Liver (tissue), 9 donors: ENCODE measurements around the gene KRR1. TPM values are rescaled to one million over a fixed set of nuclear protein-coding genes. Genes with fewer than 3 reads are reported as not detected.

Experiments used
- DNase-seq: peaks from one replicate; pipeline ENCODE4 v3.0.0-alpha.2; 2017; ENCODE audit warnings: low spot score
- H3K27ac ChIP-seq, 2 donors: one replicate each; pipeline ENCODE4 v1.7.0; 2013; ENCODE audit warnings: inconsistent platforms in 2 of 2, low read length in 2 of 2, control low read depth in 1 of 2, low read depth in 1 of 2, mild to moderate bottlenecking in 1 of 2
- H3K27me3 ChIP-seq, 4 donors: one replicate each; pipeline versions ENCODE4 v1.6.1 to v1.7.0; 2013; ENCODE audit warnings: low read length in 3 of 4, inconsistent platforms in 1 of 4, mild to moderate bottlenecking in 1 of 4, moderate library complexity in 1 of 4; ENCODE audit not compliant: control insufficient read depth in 4 of 4, insufficient read depth in 4 of 4
- H3K36me3 ChIP-seq, 4 donors: one replicate each; pipeline versions ENCODE4 v1.6.1 to v1.7.0; 2013; ENCODE audit warnings: low read length in 3 of 4, mild to moderate bottlenecking in 3 of 4, low read depth in 1 of 4, moderate library complexity in 1 of 4; ENCODE audit not compliant: control insufficient read depth in 4 of 4, insufficient read depth in 3 of 4
- H3K4me1 ChIP-seq, 4 donors: one replicate each; pipeline versions ENCODE4 v1.6.1 to v1.7.0; 2013; ENCODE audit warnings: low read length in 3 of 4, mild to moderate bottlenecking in 3 of 4, moderate library complexity in 1 of 4; ENCODE audit not compliant: control insufficient read depth in 4 of 4, insufficient read depth in 4 of 4
- H3K4me3 ChIP-seq, 3 donors: one replicate each; pipeline versions ENCODE4 v1.6.1 to v1.7.0; 2013; ENCODE audit warnings: low read length in 3 of 3, control low read depth in 1 of 3, low read depth in 1 of 3, mild to moderate bottlenecking in 1 of 3
- H3K9ac ChIP-seq, 2 donors: one replicate each; pipeline ENCODE4 v1.7.0; 2013; ENCODE audit warnings: low read length in 2 of 2, mild to moderate bottlenecking in 2 of 2, moderate library complexity in 2 of 2, control low read depth in 1 of 2, low read depth in 1 of 2
- H3K9me3 ChIP-seq, 4 donors: one replicate each; pipeline versions ENCODE4 v1.6.1 to v1.7.0; 2013; ENCODE audit warnings: low read length in 3 of 4; ENCODE audit not compliant: control insufficient read depth in 4 of 4
- ATF3 ChIP-seq: IDR thresholded peaks from 2 replicates; pipeline ENCODE4 v1.6.1; 2016; ENCODE audit warnings: antibody characterized with exemption
- CTCF ChIP-seq: fragments of 150-350 bp; IDR thresholded peaks from 2 replicates; pipeline ENCODE4 v1.5.1; 2017; ENCODE audit warnings: improper control_type of control experiment, low read depth, low read length; ENCODE audit not compliant: missing input control
- EGR1 ChIP-seq, 2 donors: IDR thresholded peaks; 2 replicates each; pipeline ENCODE4 v1.6.1; 2016 to 2018; ENCODE audit warnings: antibody characterized with exemption in 2 of 2, low read depth in 2 of 2
- FOXA1 ChIP-seq: IDR thresholded peaks from 2 replicates; pipeline ENCODE4 v1.6.1; 2016; ENCODE audit warnings: antibody characterized with exemption
- FOXA2 ChIP-seq: IDR thresholded peaks from 2 replicates; pipeline ENCODE4 v1.6.1; 2016; ENCODE audit warnings: antibody characterized with exemption
- GABPA ChIP-seq, 2 donors: IDR thresholded peaks in 1 of 2; conservative IDR thresholded peaks in 1 of 2; 2 replicates each; pipeline ENCODE4 v1.6.1; 2016; ENCODE audit warnings: antibody characterized with exemption in 2 of 2, mild to moderate bottlenecking in 1 of 2, moderate library complexity in 1 of 2
- HNF4A ChIP-seq, 2 donors: conservative IDR thresholded peaks; 2 replicates each; pipeline ENCODE4 v1.6.1; 2016; ENCODE audit warnings: antibody characterized with exemption in 2 of 2, mild to moderate bottlenecking in 2 of 2
- HNF4G ChIP-seq: IDR thresholded peaks from 2 replicates; pipeline ENCODE4 v1.6.1; 2016; ENCODE audit warnings: antibody characterized with exemption
- JUND ChIP-seq, 2 donors: IDR thresholded peaks; 2 replicates each; pipeline ENCODE4 v1.6.1; 2016; ENCODE audit warnings: antibody characterized with exemption in 2 of 2
- MAX ChIP-seq: IDR thresholded peaks from 2 replicates; pipeline ENCODE4 v1.6.1; 2016; ENCODE audit warnings: antibody characterized with exemption
- NR2F2 ChIP-seq: IDR thresholded peaks from 2 replicates; pipeline ENCODE4 v1.6.1; 2016; ENCODE audit warnings: antibody characterized with exemption
- RAD21 ChIP-seq, 2 donors: IDR thresholded peaks; 2 replicates each; pipeline ENCODE4 v1.6.1; 2016; ENCODE audit warnings: antibody characterized with exemption in 2 of 2, mild to moderate bottlenecking in 2 of 2
- REST ChIP-seq: IDR thresholded peaks from 2 replicates; pipeline ENCODE4 v1.6.1; 2016; ENCODE audit warnings: antibody characterized with exemption, mild to moderate bottlenecking
- RXRA ChIP-seq, 2 donors: IDR thresholded peaks; 2 replicates each; pipeline ENCODE4 v1.6.1; 2017 to 2018; ENCODE audit warnings: antibody characterized with exemption in 2 of 2, mild to moderate bottlenecking in 1 of 2
- SP1 ChIP-seq: IDR thresholded peaks from 2 replicates; pipeline ENCODE4 v1.6.1; 2018; ENCODE audit warnings: antibody characterized with exemption, mild to moderate bottlenecking
- YY1 ChIP-seq: IDR thresholded peaks from 2 replicates; pipeline ENCODE4 v1.6.1; 2016; ENCODE audit warnings: antibody characterized with exemption, mild to moderate bottlenecking
- WGBS: extraction: QIAGEN DNeasy Blood & Tissue Kit; methylation state at CpG from one replicate; pipeline ENCODE4 v1.1.7; 2013; 5-methylcytosine and 5-hydroxymethylcytosine counted together
- polyA plus RNA-seq, 2 donors: library from polyadenylated mRNA; stranded (reverse) in 1 of 2; unstranded in 1 of 2; fragments of 200-250 nt in 1 of 2; fragments of >200 nt in 1 of 2; fragmentation: Nextera tagmentation in 1 of 2; extraction: Ambion mirVana in 1 of 2; gene quantifications; one replicate each; pipeline versions ENCODE4 v1.2.1 to v1.2.3, GENCODE V29; 2013 to 2015
- total RNA-seq, 2 donors: library from RNA; depleted of rRNA; stranded (reverse); fragments of >200 nt; gene quantifications; one replicate each; pipeline ENCODE4 v1.2.3, GENCODE V29; 2014
- donor health status: healthy.
- donor health status: healthy.
- donor health status: healthy.
- donor health status: healthy.
- donor health status: healthy.

Gene KRR1
- total and polyA plus RNA-seq, 4 donors, result 9.9 to 19.8 (median 14.9) TPM

- Histone ChIP-seq H3K4me3 (no peak overlapping the region), H3K4me1 (no peaks in the 10 kb centered on the region), H3K27ac (no peak overlapping the region), H3K9ac (no peak overlapping the region), H3K36me3 (no peaks in the 10 kb centered on the region), H3K9me3 (no peaks in the 10 kb centered on the region), H3K27me3 (peaks cover 0 to 2% (median 0%) of the 10 kb centered on the region in 4 donors)
- TF ChIP-seq RXRA (IDR thresholded peaks at IDR 0.05) (no peak), SP1 (no peak), REST (no peak), FOXA2 (no peak), JUND (IDR thresholded peaks at IDR 0.05) (no peak), ATF3 (no peak), GABPA (IDR thresholded peaks at IDR 0.05 in 1 of 2, conservative IDR thresholded peaks at IDR 0.05 in 1 of 2) (no peak), EGR1 (IDR thresholded peaks at IDR 0.05; ENCODE audit: low read depth in 2 of 2) (no peak), CTCF (no peak), MAX (no peak)
- no peak for DNase-seq
- 69% methylated on average over 1 of the region's 1 CpG for WGBS
Measured at GRCh38 chr12:75457191-75457590, 54.2 kb downstream of the KRR1 start.

GRCh38 chr12:75455839-75456238, 55.6 kb downstream of the KRR1 start:
- no peaks in the 10 kb centered on the region for H3K36me3 ChIP-seq
- H3K4me3 ChIP-seq, result no peak overlapping the region
- no peak overlapping the region for H3K27ac ChIP-seq
- H3K9ac ChIP-seq, result no peak overlapping the region
- 77% methylated on average over 5 of the region's 5 CpGs for WGBS
- no peak for TF ChIP-seq JUND (IDR thresholded peaks at IDR 0.05)
- no peak for TF ChIP-seq MAX
- no peak for TF ChIP-seq CTCF
- TF ChIP-seq FOXA2, result no peak
- no peak for TF ChIP-seq YY1
- TF ChIP-seq FOXA1, result no peak
- no peak for TF ChIP-seq NR2F2
- no peak for TF ChIP-seq GABPA (IDR thresholded peaks at IDR 0.05 in 1 of 2, conservative IDR thresholded peaks at IDR 0.05 in 1 of 2)
- TF ChIP-seq EGR1 (IDR thresholded peaks at IDR 0.05; ENCODE audit: low read depth in 2 of 2), result no peak
- TF ChIP-seq HNF4A (conservative IDR thresholded peaks at IDR 0.05), result no peak
- no peak for TF ChIP-seq HNF4G
- no peak for TF ChIP-seq RAD21 (IDR thresholded peaks at IDR 0.05)
- no peaks in the 10 kb centered on the region for H3K4me1 ChIP-seq
- no peak for DNase-seq
- H3K9me3 ChIP-seq, result no peaks in the 10 kb centered on the region
- H3K27me3 ChIP-seq, result peaks cover 0 to 2% (median 0%) of the 10 kb centered on the region in 4 donors
